IMR-90 (cell line): ENCODE measurements around the gene SPACA6. TPM values are rescaled to one million over a fixed set of nuclear protein-coding genes. Genes with fewer than 3 reads are reported as not detected.

ENCODE experiments used
- ATAC-seq: fragments of 200-7000 bp; cut with Tn5 transposase; 2 replicates; pipeline ENCODE4 v1.9.1; 2020; ENCODE audit warnings: low read depth, mild to moderate bottlenecking, moderate library complexity
- BruUV-seq: library from RNA; stranded (reverse); fragments of 400-500 nt; replicated peaks from 2 replicates; lab custom pipeline; 2021; lab: Mats Ljungman, UMichigan
- CTCF ChIA-PET: fragments of 300-600 bp; formaldehyde crosslinking; extraction: SDS; loops from one replicate; lab custom pipeline; 2021; ENCODE audit warnings: antibody characterized with exemption; lab: Yijun Ruan, JAX
- POLR2A ChIA-PET: fragments of 300-600 bp; sonication (Branson Sonifier 250); formaldehyde crosslinking; loops from one replicate; lab custom pipeline; 2022; ENCODE audit warnings: antibody characterized with exemption; ENCODE audit not compliant: unreplicated experiment; lab: Charles Lee
- DNase-seq: peaks from one replicate; pipeline ENCODE4 v3.0.0; 2013
- H2AFZ ChIP-seq: replicated peaks from 2 replicates; pipeline ENCODE3; 2013; ENCODE audit warnings: low read length, mild to moderate bottlenecking; ENCODE audit not compliant: poor library complexity
- H2AK5ac ChIP-seq: 2 replicates; pipeline ENCODE4 v1.6.1; 2013; ENCODE audit warnings: low read depth, low read length, inconsistent platforms
- H2AK9ac ChIP-seq: replicated peaks from 2 replicates; pipeline ENCODE3; 2013; ENCODE audit warnings: mild to moderate bottlenecking, low read depth, low read length, moderate library complexity; ENCODE audit not compliant: poor library complexity
- H2BK120ac ChIP-seq: 2 replicates; pipeline ENCODE4 v1.6.1; 2013; ENCODE audit warnings: low read depth, low read length, inconsistent platforms
- H2BK15ac ChIP-seq: 3 replicates; pipeline ENCODE4 v1.6.1; 2013; ENCODE audit warnings: low read depth, low read length, inconsistent platforms
- H2BK20ac ChIP-seq: 2 replicates; pipeline ENCODE4 v1.6.1; 2013; ENCODE audit warnings: low read depth, mild to moderate bottlenecking, inconsistent platforms, low read length, moderate library complexity
- H2BK5ac ChIP-seq: 2 replicates; pipeline ENCODE4 v1.6.1; 2013; ENCODE audit warnings: mild to moderate bottlenecking, low read depth, low read length, inconsistent platforms; ENCODE audit not compliant: poor library complexity, severe bottlenecking
- H3K14ac ChIP-seq: replicated peaks from 2 replicates; pipeline ENCODE4 v1.6.1; 2013; ENCODE audit warnings: low read depth, low read length, inconsistent platforms
- H3K18ac ChIP-seq: 2 replicates; pipeline ENCODE4 v1.6.1; 2013; ENCODE audit warnings: low read depth, low read length, control low read depth
- H3K23ac ChIP-seq: 2 replicates; pipeline ENCODE4 v1.6.1; 2013; ENCODE audit warnings: low read depth, low read length, inconsistent platforms
- H3K27ac ChIP-seq: 2 replicates; pipeline ENCODE4 v1.5.1; 2013; ENCODE audit warnings: mild to moderate bottlenecking, control low read depth, low read length; ENCODE audit not compliant: insufficient read depth
- H3K27me3 ChIP-seq: 2 replicates; pipeline ENCODE4 v1.6.1; 2013; ENCODE audit warnings: low read length; ENCODE audit not compliant: control insufficient read depth, insufficient read depth
- H3K36me3 ChIP-seq: 2 replicates; pipeline ENCODE4 v1.6.1; 2013; ENCODE audit warnings: low read length, mixed read lengths; ENCODE audit not compliant: control insufficient read depth, insufficient read depth
- H3K4ac ChIP-seq: 2 replicates; pipeline ENCODE4 v1.6.1; 2013; ENCODE audit warnings: low read depth, low read length, inconsistent platforms
- H3K4me1 ChIP-seq: 2 replicates; pipeline ENCODE4 v1.6.1; 2013; ENCODE audit warnings: low read length, mixed read lengths; ENCODE audit not compliant: control insufficient read depth, insufficient read depth
- H3K4me2 ChIP-seq: 2 replicates; pipeline ENCODE4 v1.6.1; 2013; ENCODE audit warnings: low read depth, mild to moderate bottlenecking, control low read depth, low read length, moderate library complexity
- H3K4me3 ChIP-seq: 2 replicates; pipeline ENCODE4 v1.5.1; 2013; ENCODE audit warnings: low read depth, mild to moderate bottlenecking, control low read depth, low read length, moderate library complexity; ENCODE audit not compliant: insufficient read depth
- H3K56ac ChIP-seq: 2 replicates; pipeline ENCODE4 v1.6.1; 2013; ENCODE audit warnings: low read length, inconsistent platforms; ENCODE audit not compliant: insufficient read depth; ENCODE audit errors: extremely low read depth
- H3K79me1 ChIP-seq, 2 experiments: 2 replicates each; pipeline ENCODE4 v1.6.1; 2013; ENCODE audit warnings: low read length in 2 of 2, inconsistent platforms in 1 of 2, low read depth in 1 of 2
- H3K9ac ChIP-seq: 2 replicates; pipeline ENCODE4 v1.6.1; 2013; ENCODE audit warnings: low read depth, low read length, control low read depth
- H3K9me1 ChIP-seq: 2 replicates; pipeline ENCODE4 v1.6.1; 2013; ENCODE audit warnings: low read length, inconsistent platforms; ENCODE audit not compliant: insufficient read depth
- H3K9me3 ChIP-seq: 2 replicates; pipeline ENCODE4 v1.6.1; 2013; ENCODE audit warnings: low read length; ENCODE audit not compliant: control insufficient read depth, insufficient read depth
- H4K20me1 ChIP-seq: 2 replicates; pipeline ENCODE4 v1.6.1; 2013; ENCODE audit warnings: low read length, inconsistent platforms; ENCODE audit not compliant: insufficient read depth
- H4K5ac ChIP-seq: 2 replicates; pipeline ENCODE4 v1.6.1; 2013; ENCODE audit warnings: mild to moderate bottlenecking, low read depth, low read length, control low read depth
- H4K8ac ChIP-seq, 2 experiments: 2 replicates each; pipeline ENCODE4 v1.6.1; 2013; ENCODE audit warnings: low read depth in 2 of 2, low read length in 2 of 2, control low read depth in 1 of 2, inconsistent platforms in 1 of 2
- H4K91ac ChIP-seq: 2 replicates; pipeline ENCODE4 v1.6.1; 2013; ENCODE audit warnings: low read depth, low read length, inconsistent platforms; ENCODE audit not compliant: insufficient read depth
- BHLHE40 ChIP-seq: fragments of 150-350 bp; IDR thresholded peaks from 2 replicates; pipeline ENCODE4 v1.6.1; 2016; ENCODE audit warnings: mild to moderate bottlenecking, low read depth, low read length
- CEBPB ChIP-seq: IDR thresholded peaks from 2 replicates; pipeline ENCODE4 v1.6.1; 2012; ENCODE audit warnings: low read depth, low read length, improper control_type of control experiment
- CHD1 ChIP-seq: IDR thresholded peaks from 2 replicates; pipeline ENCODE4 v1.6.1; 2012; ENCODE audit warnings: low read depth, low read length, improper control_type of control experiment
- MAZ ChIP-seq: IDR thresholded peaks from 2 replicates; pipeline ENCODE4 v1.6.1; 2012; ENCODE audit warnings: low read depth, mild to moderate bottlenecking, low read length, improper control_type of control experiment, moderate library complexity, borderline replicate concordance
- MXI1 ChIP-seq: IDR thresholded peaks from 2 replicates; pipeline ENCODE4 v1.6.1; 2012; ENCODE audit warnings: low read depth, mild to moderate bottlenecking, low read length, moderate library complexity, borderline replicate concordance
- NFE2L2 ChIP-seq: fragments of 150-350 bp; IDR thresholded peaks from 2 replicates; pipeline ENCODE4 v1.6.1; 2016; ENCODE audit warnings: low read depth, mild to moderate bottlenecking, low read length
- POLR2A ChIP-seq: IDR thresholded peaks from 2 replicates; pipeline ENCODE4 v1.6.1; 2012; ENCODE audit warnings: mild to moderate bottlenecking, low read depth, low read length
- RAD21 ChIP-seq: IDR thresholded peaks from 2 replicates; pipeline ENCODE4 v1.6.1; 2012; ENCODE audit warnings: low read length, improper control_type of control experiment
- RCOR1 ChIP-seq: IDR thresholded peaks from 2 replicates; pipeline ENCODE4 v1.6.1; 2012; ENCODE audit warnings: mild to moderate bottlenecking, low read length, improper control_type of control experiment; ENCODE audit not compliant: insufficient replicate concordance
- RFX5 ChIP-seq: IDR thresholded peaks from 2 replicates; pipeline ENCODE4 v1.8.0; 2012; ENCODE audit warnings: low read depth, mild to moderate bottlenecking, low read length, moderate library complexity
- SMC3 ChIP-seq: fragments of 150-350 bp; IDR thresholded peaks from 2 replicates; pipeline ENCODE4 v1.6.1; 2016; ENCODE audit warnings: low read depth, mild to moderate bottlenecking, antibody characterized with exemption, low read length, moderate library complexity
- USF2 ChIP-seq: fragments of 150-350 bp; IDR thresholded peaks from 2 replicates; pipeline ENCODE4 v1.6.1; 2017; ENCODE audit warnings: mild to moderate bottlenecking, antibody characterized with exemption, low read length, low read depth
- WGBS, 2 experiments: methylation state at CpG; one replicate each; pipeline versions ENCODE4 v1.1.5 to v1.1.7; 2013; ENCODE audit warnings: missing lambda C conversion rate in 2 of 2; ENCODE audit not compliant: insufficient read length in 1 of 2; ENCODE audit errors: extremely low coverage in 2 of 2; 5-methylcytosine and 5-hydroxymethylcytosine counted together
- dilution Hi-C: fragments of 300-500 bp; cut with HindIII; formaldehyde crosslinking; loops from one replicate; pipeline ENCODE4 v1.14.3; 2018; ENCODE audit warnings: low sequenced_read_pairs; ENCODE audit not compliant: unreplicated experiment
- in situ Hi-C: fragments of 300-500 bp; cut with MboI; formaldehyde crosslinking; loops from 3 replicates; pipeline ENCODE4 v1.14.3; 2019; ENCODE audit warnings: low sequenced_read_pairs, inconsistent platforms, mixed read lengths
- intact Hi-C: fragments of 100-400 bp; cut with micrococcal nuclease; formaldehyde crosslinking; loops from 2 replicates; pipeline ENCODE4 v1.10.0; 2022
- polyA plus RNA-seq, 3 experiments: library from polyadenylated mRNA; depleted of rRNA; stranded (reverse); fragments of >200 nt; gene quantifications; 2 replicates each; pipeline ENCODE4 v1.2.3, GENCODE V29; 2012; ENCODE audit warnings: low replicate concordance in 1 of 3
- total RNA-seq: library from RNA; depleted of rRNA; stranded (reverse); fragments of >200 nt; gene quantifications from 2 replicates; pipeline ENCODE4 v1.2.3, GENCODE V29; 2012
- TF ChIP-seq, protein P1 (sequence below): conservative IDR thresholded peaks from 2 replicates; pipeline ENCODE4 v1.5.1; 2012; ENCODE audit warnings: mild to moderate bottlenecking, low read depth, low read length, improper control_type of control experiment

The SPACA6 gene
- total and polyA plus RNA-seq, 2 of the 4 experiments (the other 2 are of a cell fraction): 1.3 to 13.6 TPM

DNA sequence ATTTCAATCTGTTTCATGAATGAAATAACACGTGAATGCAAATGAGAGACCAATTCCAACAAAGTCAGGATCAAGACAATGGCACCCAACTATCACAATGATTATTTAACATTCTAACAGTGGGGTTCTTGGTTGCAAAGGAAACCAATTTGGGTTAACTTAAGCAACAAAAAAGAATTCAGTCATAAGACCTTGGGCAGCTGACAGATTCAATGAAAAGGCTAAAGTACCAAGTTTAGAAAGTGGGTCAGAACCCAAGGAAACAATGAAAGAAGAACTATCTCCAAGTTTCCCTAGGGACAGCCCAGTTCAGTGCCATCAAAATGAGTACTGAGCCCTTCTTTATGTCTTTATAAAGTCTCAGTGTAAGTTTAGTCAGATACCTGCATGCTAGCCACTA is 29.0 kb upstream of the SPACA6 start:
- Histone ChIP-seq H3K36me3 (no peaks in the 10 kb centered on the region), H2BK120ac (no peak overlapping the region), H3K27me3 (no peaks in the 10 kb centered on the region), H3K4me2 (no peak overlapping the region), H2AK5ac (no peak overlapping the region), H3K79me1 (no peaks in the 10 kb centered on the region), H4K20me1 (no peaks in the 10 kb centered on the region), H3K56ac (no peak overlapping the region), H4K5ac (no peak overlapping the region), H3K14ac (no peak overlapping the region), H2AFZ (no peak overlapping the region), H3K23ac (no peak overlapping the region), H3K9me1 (no peaks in the 10 kb centered on the region), H2BK5ac (no peak overlapping the region), H3K9me3 (no peaks in the 10 kb centered on the region), H3K4me3 (no peak overlapping the region), H3K18ac (no peak overlapping the region), H3K4ac (no peak overlapping the region), H4K91ac (no peak overlapping the region), H3K9ac (no peak overlapping the region), H3K27ac (no peak overlapping the region), H4K8ac (no peak overlapping the region), H2AK9ac (no peak overlapping the region), H2BK15ac (no peak overlapping the region), H2BK20ac (no peak overlapping the region), H3K4me1 (no peaks in the 10 kb centered on the region)
- CTCF ChIA-PET: no interaction called here
- no peak for DNase-seq
- intact Hi-C loops: loop anchor here (2.0 kb wide), 1 partner anchor 115 kb away; no protein-coding TSS in a partner anchor
- TF ChIP-seq BHLHE40 (no peak), USF2 (no peak), SMC3 (no peak), NFE2L2 (no peak), RAD21 (no peak), RCOR1 (no peak), MXI1 (no peak), CHD1 (no peak), MAZ (no peak), CEBPB (no peak), RFX5 (no peak), POLR2A (no peak)
- TF ChIP-seq, protein P1, sequence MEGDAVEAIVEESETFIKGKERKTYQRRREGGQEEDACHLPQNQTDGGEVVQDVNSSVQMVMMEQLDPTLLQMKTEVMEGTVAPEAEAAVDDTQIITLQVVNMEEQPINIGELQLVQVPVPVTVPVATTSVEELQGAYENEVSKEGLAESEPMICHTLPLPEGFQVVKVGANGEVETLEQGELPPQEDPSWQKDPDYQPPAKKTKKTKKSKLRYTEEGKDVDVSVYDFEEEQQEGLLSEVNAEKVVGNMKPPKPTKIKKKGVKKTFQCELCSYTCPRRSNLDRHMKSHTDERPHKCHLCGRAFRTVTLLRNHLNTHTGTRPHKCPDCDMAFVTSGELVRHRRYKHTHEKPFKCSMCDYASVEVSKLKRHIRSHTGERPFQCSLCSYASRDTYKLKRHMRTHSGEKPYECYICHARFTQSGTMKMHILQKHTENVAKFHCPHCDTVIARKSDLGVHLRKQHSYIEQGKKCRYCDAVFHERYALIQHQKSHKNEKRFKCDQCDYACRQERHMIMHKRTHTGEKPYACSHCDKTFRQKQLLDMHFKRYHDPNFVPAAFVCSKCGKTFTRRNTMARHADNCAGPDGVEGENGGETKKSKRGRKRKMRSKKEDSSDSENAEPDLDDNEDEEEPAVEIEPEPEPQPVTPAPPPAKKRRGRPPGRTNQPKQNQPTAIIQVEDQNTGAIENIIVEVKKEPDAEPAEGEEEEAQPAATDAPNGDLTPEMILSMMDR: no peak
- dilution Hi-C loops: no loop called here
- POLR2A ChIA-PET: no interaction called here
- in situ Hi-C loops: loop anchor here (10.0 kb wide), 1 partner anchor 111 kb away; no protein-coding TSS in a partner anchor
- ATAC-seq: no peak
- BruUV-seq: no TSS peak
- WGBS, 2 experiments: no CpG with 5 or more reads among the region's 1 CpG
